H9 (cell line): ENCODE measurements around the gene PNMA6F. TPM values are rescaled to one million over a fixed set of nuclear protein-coding genes. Genes with fewer than 3 reads are reported as not detected.

Experiments used
- DNase-seq: peaks from one replicate; pipeline ENCODE4 v3.0.0-alpha.2; 2017
- H2AFZ ChIP-seq: one replicate; pipeline ENCODE4 v1.6.1; 2013; ENCODE audit warnings: mild to moderate bottlenecking, low read length, control low read depth, moderate library complexity
- H2AK5ac ChIP-seq: 2 replicates; pipeline ENCODE4 v1.6.1; 2013; ENCODE audit warnings: low read length, control low read depth, mixed read lengths; ENCODE audit not compliant: insufficient read length
- H2BK120ac ChIP-seq: one replicate; pipeline ENCODE4 v1.6.1; 2013; ENCODE audit warnings: low read depth, mild to moderate bottlenecking, low read length, control low read depth, inconsistent platforms; ENCODE audit not compliant: poor library complexity, severe bottlenecking
- H2BK12ac ChIP-seq: 2 replicates; pipeline ENCODE4 v1.6.1; 2013; ENCODE audit warnings: low read length, control low read depth, mixed read lengths, low read depth; ENCODE audit not compliant: insufficient read length
- H2BK15ac ChIP-seq: 2 replicates; pipeline ENCODE4 v1.6.1; 2013; ENCODE audit warnings: low read depth, low read length, control low read depth
- H2BK20ac ChIP-seq: one replicate; pipeline ENCODE4 v1.6.1; 2013; ENCODE audit warnings: low read depth, mild to moderate bottlenecking, low read length, control low read depth, inconsistent platforms; ENCODE audit not compliant: poor library complexity, severe bottlenecking
- H2BK5ac ChIP-seq: 2 replicates; pipeline ENCODE4 v1.6.1; 2013; ENCODE audit warnings: low read length, control low read depth, mixed read lengths; ENCODE audit not compliant: insufficient read length
- H3K14ac ChIP-seq: 2 replicates; pipeline ENCODE4 v1.6.1; 2013; ENCODE audit warnings: low read length, control low read depth; ENCODE audit not compliant: insufficient read depth
- H3K18ac ChIP-seq: 2 replicates; pipeline ENCODE4 v1.6.1; 2013; ENCODE audit warnings: low read depth, mild to moderate bottlenecking, mixed read lengths, low read length, control low read depth; ENCODE audit not compliant: insufficient read length
- H3K23ac ChIP-seq: 2 replicates; pipeline ENCODE4 v1.6.1; 2013; ENCODE audit warnings: low read length, control low read depth, mixed read lengths, low read depth; ENCODE audit not compliant: insufficient read length
- H3K23me2 ChIP-seq: 2 replicates; pipeline ENCODE4 v1.6.1; 2013; ENCODE audit warnings: low read depth, mild to moderate bottlenecking, mixed read lengths, low read length, control low read depth; ENCODE audit not compliant: insufficient read length, poor library complexity, severe bottlenecking
- H3K27ac ChIP-seq: 2 replicates; pipeline ENCODE4 v1.5.1; 2013; ENCODE audit warnings: low read length, control low read depth, mixed read lengths, low read depth; ENCODE audit not compliant: insufficient read length
- H3K27me3 ChIP-seq: 2 replicates; pipeline ENCODE4 v1.6.1; 2013; ENCODE audit warnings: low read length, control low read depth, inconsistent platforms; ENCODE audit not compliant: insufficient read depth
- H3K4ac ChIP-seq: 2 replicates; pipeline ENCODE4 v1.6.1; 2013; ENCODE audit warnings: low read depth, mild to moderate bottlenecking, control low read depth, inconsistent platforms, low read length, moderate library complexity
- H3K4me1 ChIP-seq: 2 replicates; pipeline ENCODE4 v1.6.1; 2013; ENCODE audit warnings: low read length, control low read depth, inconsistent platforms; ENCODE audit not compliant: insufficient read depth
- H3K4me2 ChIP-seq: 2 replicates; pipeline ENCODE4 v1.6.1; 2013; ENCODE audit warnings: low read length, control low read depth, mixed read lengths; ENCODE audit not compliant: insufficient read length, insufficient read depth
- H3K56ac ChIP-seq: 2 replicates; pipeline ENCODE4 v1.6.1; 2013; ENCODE audit warnings: low read depth, mild to moderate bottlenecking, mixed read lengths, low read length, control low read depth; ENCODE audit not compliant: insufficient read length
- H3K79me1 ChIP-seq: 2 replicates; pipeline ENCODE4 v1.6.1; 2013; ENCODE audit warnings: low read depth, mild to moderate bottlenecking, moderate library complexity, low read length, control low read depth, inconsistent platforms; ENCODE audit not compliant: insufficient read depth, poor library complexity, severe bottlenecking
- H3K79me2 ChIP-seq: 2 replicates; pipeline ENCODE4 v1.6.1; 2013; ENCODE audit warnings: low read length, control low read depth, inconsistent platforms; ENCODE audit not compliant: insufficient read depth
- H3K9ac ChIP-seq: 2 replicates; pipeline ENCODE4 v1.6.1; 2013; ENCODE audit warnings: low read length, control low read depth, mixed read lengths; ENCODE audit not compliant: insufficient read length; ENCODE audit errors: extremely low read depth
- H3K9me3 ChIP-seq: one replicate; pipeline ENCODE4 v1.6.1; 2013; ENCODE audit warnings: low read depth, low read length, inconsistent platforms; ENCODE audit not compliant: control insufficient read depth
- H3T11ph ChIP-seq: one replicate; pipeline ENCODE4 v1.6.1; 2013; ENCODE audit warnings: mild to moderate bottlenecking, low read length, control low read depth, inconsistent platforms
- H4K20me1 ChIP-seq: one replicate; pipeline ENCODE4 v1.6.1; 2013; ENCODE audit not compliant: control insufficient read depth, insufficient read length, insufficient read depth
- H4K5ac ChIP-seq: 2 replicates; pipeline ENCODE4 v1.6.1; 2013; ENCODE audit warnings: low read depth, mild to moderate bottlenecking, mixed read lengths, low read length, control low read depth; ENCODE audit not compliant: insufficient read length
- H4K8ac ChIP-seq: replicated peaks from 2 replicates; pipeline ENCODE4 v1.6.1; 2013; ENCODE audit warnings: low read length, control low read depth, mixed read lengths, low read depth; ENCODE audit not compliant: insufficient read length
- H4K91ac ChIP-seq: 2 replicates; pipeline ENCODE4 v1.6.1; 2013; ENCODE audit warnings: low read depth, mild to moderate bottlenecking, moderate library complexity, mixed read lengths, low read length, control low read depth; ENCODE audit not compliant: insufficient read length
- H3K27ac Mint-ChIP-seq, 3 experiments: 2 replicates in 2 of 3; 3 replicates in 1 of 3; pipeline ENCODE4 v1.8.0; 2020 to 2021; ENCODE audit warnings: mixed read lengths in 3 of 3, mild to moderate bottlenecking in 1 of 3, moderate library complexity in 1 of 3
- H3K27me3 Mint-ChIP-seq: 2 replicates; pipeline ENCODE4 v1.8.0; 2021; ENCODE audit warnings: low read depth, mild to moderate bottlenecking, moderate library complexity, mixed read lengths
- H3K36me3 Mint-ChIP-seq, 3 experiments: 2 replicates in 2 of 3; 3 replicates in 1 of 3; pipeline ENCODE4 v1.8.0; 2020 to 2021; ENCODE audit warnings: low read depth in 3 of 3, mixed read lengths in 3 of 3; ENCODE audit not compliant: insufficient read depth in 1 of 3
- H3K4me1 Mint-ChIP-seq, 2 experiments: 2 replicates each; pipeline ENCODE4 v1.8.0; 2020; ENCODE audit warnings: mixed read lengths in 2 of 2
- H3K4me3 Mint-ChIP-seq, 2 experiments: 2 replicates in 1 of 2; 3 replicates in 1 of 2; pipeline ENCODE4 v1.8.0; 2020 to 2021; ENCODE audit warnings: mild to moderate bottlenecking in 2 of 2, mixed read lengths in 2 of 2, moderate library complexity in 1 of 2
- H3K9me3 Mint-ChIP-seq, 2 experiments: 2 replicates in 1 of 2; 3 replicates in 1 of 2; pipeline ENCODE4 v1.8.0; 2020; ENCODE audit warnings: mild to moderate bottlenecking in 2 of 2, mixed read lengths in 2 of 2, moderate library complexity in 1 of 2
- CTCF ChIP-seq: fragments of 200-600 bp; sonication (generic); conservative IDR thresholded peaks from 3 replicates; pipeline ENCODE4 v1.8.0; 2021; ENCODE audit warnings: antibody characterized with exemption, mild to moderate bottlenecking
- WGBS: extraction: QIAGEN DNeasy Blood & Tissue Kit; methylation state at CpG from one replicate; pipeline ENCODE4 v1.1.7; 2013; ENCODE audit warnings: missing lambda C conversion rate, low lambda C conversion rate, mixed read lengths; ENCODE audit not compliant: insufficient read length; ENCODE audit errors: extremely low coverage; 5-methylcytosine and 5-hydroxymethylcytosine counted together
- total RNA-seq: library from RNA; stranded (reverse); gene quantifications from 2 replicates; pipeline ENCODE4 v1.2.1, GENCODE V29; 2021

The PNMA6F gene
- total RNA-seq, 1 experiment from 2014 or later: not detected

GRCh38 chrX:153327561-153327960, 6.0 kb upstream of the PNMA6F start:
- no peak overlapping the region for H3K4me2 ChIP-seq
- Mint-ChIP-seq H3K27ac (no peak overlapping the region), H3K36me3 (peaks cover 0 to 2% (median 0%) of the 10 kb centered on the region in 3 experiments; a peak in 2 of 7 replicates), H3K9me3 (peaks cover 76 to 77% of the 10 kb centered on the region in 2 experiments), H3K4me3 (no peak overlapping the region), H3K4me1 (no peaks in the 10 kb centered on the region), H3K27me3 (peaks cover 32% of the 10 kb centered on the region)
- no peak overlapping the region for H4K5ac ChIP-seq
- no peaks in the 10 kb centered on the region for H3K79me1 ChIP-seq
- H2AFZ ChIP-seq: no peak overlapping the region
- no peak overlapping the region for H2BK120ac ChIP-seq
- no peak overlapping the region for H3T11ph ChIP-seq
- H3K14ac ChIP-seq: no peak overlapping the region
- H3K27me3 ChIP-seq: no peaks in the 10 kb centered on the region
- no peak overlapping the region for H3K4ac ChIP-seq
- no peak overlapping the region for H2BK5ac ChIP-seq
- TF ChIP-seq CTCF: no peak
- no peaks in the 10 kb centered on the region for H3K79me2 ChIP-seq
- H3K56ac ChIP-seq: no peak overlapping the region
- no peak overlapping the region for H2BK20ac ChIP-seq
- no CpG with 5 or more reads among the region's 4 CpGs for WGBS
- no peak overlapping the region for H2AK5ac ChIP-seq
- H3K23me2 ChIP-seq: no peaks in the 10 kb centered on the region
- DNase-seq: no peak
- H2BK15ac ChIP-seq: no peak overlapping the region
- no peak overlapping the region for H3K18ac ChIP-seq
- no peak overlapping the region for H3K27ac ChIP-seq
- no peak overlapping the region for H4K8ac ChIP-seq
- H3K9ac ChIP-seq: no peak overlapping the region
- no peak overlapping the region for H4K91ac ChIP-seq
- H3K23ac ChIP-seq: no peak overlapping the region
- no peak overlapping the region for H2BK12ac ChIP-seq
- no peaks in the 10 kb centered on the region for H3K4me1 ChIP-seq
- peaks cover 24% of the 10 kb centered on the region for H3K9me3 ChIP-seq
- H4K20me1 ChIP-seq: no peaks in the 10 kb centered on the region
